CD4-positive, alpha-beta T cell treated with Interleukin-12 subunit alpha and Interleukin-12 subunit beta, for 1 hour (primary cell): ENCODE measurements around the gene RGS6.

Experiments
- DNase-seq: peaks from one replicate; pipeline ENCODE4 v3.0.0-alpha.2; 2020

RGS6 gene

GRCh38 chr14:72254202-72254936 lies 322.1 kb downstream of the RGS6 start:
- no peak for DNase-seq

- DNase-seq: no peak
Measured at GRCh38 chr14:72254937-72255472, 322.8 kb downstream of the RGS6 start.

GRCh38 chr14:72256055-72256454 lies 323.8 kb downstream of the RGS6 start:
- no peak for DNase-seq

GRCh38 chr14:72261068-72261467 lies 328.8 kb downstream of the RGS6 start:
- DNase-seq: no peak

DNA sequence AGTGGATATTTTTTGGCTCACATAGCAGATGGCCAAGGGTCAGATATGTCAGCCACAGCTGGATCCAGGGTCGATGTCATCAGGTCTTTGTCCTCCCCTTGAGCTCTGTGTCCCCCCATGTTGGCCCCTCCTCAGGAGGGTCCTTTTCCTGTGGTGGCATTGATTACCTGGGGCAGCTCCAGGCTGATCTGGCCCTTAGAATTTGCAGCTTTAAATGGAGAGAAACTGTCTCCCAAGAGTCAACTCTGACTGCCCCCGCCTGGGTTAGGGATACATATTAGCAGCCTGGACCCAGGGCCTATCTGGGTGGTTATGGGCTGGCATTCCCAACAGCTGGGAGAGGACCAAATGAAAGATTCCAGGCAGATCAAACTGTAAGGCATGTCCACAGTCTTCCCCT lies 330.5 kb downstream of the RGS6 start:
- no peak for DNase-seq

- DNase-seq: no peak
Measured at GRCh38 chr14:72264716-72265115, 332.5 kb downstream of the RGS6 start.

DNA sequence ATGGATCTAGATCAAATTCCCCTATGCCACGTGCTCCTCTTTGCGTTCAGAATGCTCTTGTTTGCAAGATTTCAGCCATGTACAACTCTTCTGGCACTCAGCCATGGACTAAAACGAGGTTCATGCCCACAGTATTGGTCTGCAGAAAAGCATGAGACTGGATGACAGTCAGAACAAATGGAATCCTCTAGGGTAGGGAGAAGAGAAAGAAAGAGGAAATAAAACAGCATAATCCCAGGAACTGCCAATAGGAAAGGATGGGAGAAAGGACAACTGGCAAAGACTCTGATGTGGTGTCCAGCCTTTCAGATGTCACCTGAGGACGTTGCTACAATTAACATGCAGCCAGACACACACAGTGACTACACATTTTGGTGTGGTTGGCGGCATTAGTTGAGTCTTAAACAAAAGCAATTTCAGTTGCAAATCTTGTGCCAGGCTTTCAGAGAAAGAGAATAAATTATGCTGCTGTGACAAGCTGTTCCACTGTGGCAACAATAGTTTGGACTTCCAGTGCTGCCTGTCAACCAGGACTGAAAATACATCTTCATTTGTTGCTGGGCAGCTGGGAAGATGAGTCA lies 338.0 kb downstream of the RGS6 start:
- DNase-seq: no peak

GRCh38 chr14:72270749-72271148 lies 338.5 kb downstream of the RGS6 start:
- no peak for DNase-seq

GRCh38 chr14:72275242-72275641 lies 343.0 kb downstream of the RGS6 start:
- DNase-seq: no peak

- no peak for DNase-seq
Measured at GRCh38 chr14:72278316-72278715, 346.1 kb downstream of the RGS6 start.

GRCh38 chr14:72284176-72284575 lies 351.9 kb downstream of the RGS6 start:
- DNase-seq: no peak

GRCh38 chr14:72290241-72290640 lies 358.0 kb downstream of the RGS6 start:
- no peak for DNase-seq

GRCh38 chr14:72291908-72292688 lies 359.9 kb downstream of the RGS6 start:
- peak; percentile 15 for DNase-seq

DNA sequence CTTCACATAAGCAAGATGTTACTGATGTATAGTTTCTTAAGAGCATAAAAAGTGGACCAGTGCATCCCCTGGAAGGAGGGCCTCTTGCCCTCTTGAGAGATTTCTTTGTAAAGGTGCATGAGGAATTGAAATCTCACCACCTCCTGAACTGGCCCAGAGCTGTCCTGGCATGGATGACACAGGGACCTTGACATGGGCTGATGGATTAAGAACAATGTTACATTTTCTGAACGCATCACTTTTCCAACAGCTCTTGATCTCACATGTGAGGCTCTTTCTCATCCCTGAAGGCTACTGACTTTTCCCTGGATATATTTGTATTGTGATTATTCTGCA lies 360.4 kb downstream of the RGS6 start:
- DNase-seq: no peak

DNA sequence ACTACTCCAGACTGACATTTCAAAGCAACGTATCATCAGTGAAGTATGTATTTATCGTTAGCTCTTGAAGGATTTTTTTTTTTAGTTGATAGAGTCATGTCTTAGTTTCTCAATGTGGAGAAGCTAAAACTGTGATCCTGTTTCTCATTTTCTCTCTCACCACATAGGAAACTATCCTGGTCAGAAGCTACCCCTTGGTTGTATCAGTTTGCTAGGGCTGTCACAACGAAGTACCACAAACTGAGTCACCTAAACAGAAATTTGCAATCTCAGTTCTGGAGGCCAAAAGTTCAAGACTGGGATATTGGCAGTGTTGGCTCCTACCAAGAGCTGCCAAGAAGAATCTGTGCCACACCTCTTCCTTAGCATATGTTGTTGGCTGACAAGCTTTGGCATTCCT lies 369.1 kb downstream of the RGS6 start:
- DNase-seq: no peak

DNA sequence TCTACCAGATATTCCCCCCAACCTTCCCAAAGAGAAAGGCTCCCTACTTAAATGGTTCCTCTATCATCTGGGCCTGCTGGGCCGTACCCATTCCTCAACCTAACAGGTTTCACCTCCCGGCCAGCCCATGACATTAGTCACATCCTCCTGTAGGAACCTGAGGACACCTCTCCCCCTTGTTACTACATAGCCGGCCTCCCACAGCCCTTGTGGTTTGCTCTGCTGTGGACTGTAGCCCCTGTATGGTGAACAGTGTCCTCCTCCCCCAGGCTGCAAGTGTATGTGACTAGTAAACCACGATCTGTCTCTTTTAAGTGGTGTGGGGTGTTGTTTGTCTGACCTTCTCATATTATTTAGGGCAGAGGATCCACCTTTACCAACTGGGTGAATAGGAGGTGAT lies 371.7 kb downstream of the RGS6 start:
- DNase-seq: no peak

DNA sequence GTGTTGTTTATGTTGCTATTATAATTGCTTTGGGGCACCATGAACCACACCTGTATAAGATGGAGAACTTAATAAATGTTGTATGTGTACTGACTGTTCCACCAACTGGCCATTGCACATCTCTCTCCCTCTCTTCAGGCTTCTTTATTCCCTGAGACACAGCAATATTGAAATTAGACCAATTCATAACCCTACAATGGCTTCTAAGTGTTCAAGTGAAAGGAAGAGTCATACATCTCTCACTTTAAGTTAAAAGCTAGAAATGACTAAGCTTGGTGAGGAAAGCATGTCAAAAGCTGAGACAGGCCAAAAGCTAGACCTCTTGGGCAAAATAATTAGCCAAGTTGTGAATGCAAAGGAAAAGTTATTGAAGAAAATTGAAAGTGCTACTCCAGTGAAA lies 373.3 kb downstream of the RGS6 start:
- DNase-seq: no peak

GRCh38 chr14:72308967-72309485 lies 376.8 kb downstream of the RGS6 start:
- no peak for DNase-seq

DNA sequence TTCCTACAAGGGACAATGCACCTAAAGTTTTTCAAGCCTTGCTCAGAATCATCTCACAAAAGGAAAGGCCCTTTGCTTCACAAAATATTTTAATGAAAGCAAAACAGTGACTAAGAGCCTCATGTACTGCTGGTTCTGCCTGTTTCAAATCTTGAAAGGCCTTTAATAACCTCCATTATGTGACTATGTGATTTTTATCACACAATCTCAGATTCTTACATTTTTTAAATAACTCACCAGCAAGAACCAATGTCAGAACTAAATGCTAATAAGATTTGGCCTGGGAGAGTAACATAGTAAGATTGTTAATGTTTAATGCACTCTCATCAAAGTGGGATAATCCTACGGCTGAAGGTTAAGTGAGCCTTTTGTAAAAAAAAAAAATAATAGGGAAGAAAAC lies 378.9 kb downstream of the RGS6 start:
- no peak for DNase-seq

DNA sequence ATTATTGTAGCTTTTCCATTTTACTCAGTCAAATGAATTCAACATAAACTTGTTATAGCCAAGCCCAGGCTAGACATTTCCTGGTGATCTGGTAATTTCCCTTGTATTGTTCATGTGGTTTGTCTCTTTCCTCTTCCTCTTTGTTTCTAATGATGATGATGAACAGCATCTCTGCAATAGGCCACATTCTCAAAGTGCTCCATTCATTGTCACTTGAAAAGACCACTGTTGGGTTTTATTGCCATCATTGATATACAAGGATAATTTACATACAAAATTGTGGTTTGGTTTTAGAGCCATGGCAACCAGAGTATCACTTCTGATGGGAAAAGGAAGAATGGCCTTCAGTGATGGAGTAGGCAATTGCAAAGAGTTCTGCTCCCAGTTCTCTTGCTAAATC lies 379.3 kb downstream of the RGS6 start:
- no peak for DNase-seq

DNA sequence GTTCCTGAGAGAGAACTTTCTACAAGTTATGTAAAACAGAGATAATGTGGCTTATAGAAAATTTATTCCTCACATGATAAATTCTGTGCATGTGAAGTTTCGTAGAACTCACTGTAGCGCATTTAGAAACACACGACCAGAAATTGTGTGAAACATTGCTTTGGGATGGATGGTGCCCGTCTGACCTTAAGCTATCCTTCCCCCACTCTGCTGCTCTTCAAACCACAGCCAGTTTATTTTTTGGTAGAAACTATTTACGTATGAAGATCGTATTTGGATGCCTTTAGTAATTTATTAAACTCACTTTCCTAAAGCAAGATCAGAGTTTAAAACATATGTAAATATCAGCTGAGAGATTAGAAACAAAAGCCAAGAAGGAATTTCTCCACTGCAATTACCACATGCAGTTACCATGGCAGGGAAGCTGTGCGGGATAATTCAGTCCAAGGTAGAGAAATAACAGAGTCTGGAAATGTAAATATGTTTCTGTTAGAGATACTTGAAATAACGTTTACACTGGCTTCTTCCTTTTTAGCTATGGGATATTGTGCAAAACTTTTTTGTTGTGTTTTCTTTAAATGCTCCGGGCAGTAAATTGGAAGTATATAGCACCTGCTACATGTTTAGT lies 382.7 kb downstream of the RGS6 start:
- DNase-seq: no peak

DNA sequence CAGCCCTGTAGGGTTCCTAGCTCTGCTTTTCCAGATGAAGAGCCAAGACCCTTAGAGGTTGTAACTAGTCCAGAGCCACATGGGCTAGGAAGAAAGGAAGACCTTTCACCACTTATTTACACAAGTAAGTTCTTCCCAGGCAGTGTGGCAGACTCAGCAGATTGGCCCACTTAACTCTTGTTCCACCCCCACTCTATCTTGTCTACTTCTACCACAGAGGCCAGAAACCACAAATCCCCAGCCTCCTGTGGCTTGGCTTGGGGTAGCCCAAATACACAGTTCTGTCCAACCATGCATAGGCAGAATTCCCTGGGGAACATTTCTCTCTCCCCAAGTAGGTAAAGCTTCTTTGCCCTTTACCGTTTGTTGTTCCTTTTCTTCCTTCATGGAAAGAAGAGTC lies 383.5 kb downstream of the RGS6 start:
- DNase-seq: no peak

DNA sequence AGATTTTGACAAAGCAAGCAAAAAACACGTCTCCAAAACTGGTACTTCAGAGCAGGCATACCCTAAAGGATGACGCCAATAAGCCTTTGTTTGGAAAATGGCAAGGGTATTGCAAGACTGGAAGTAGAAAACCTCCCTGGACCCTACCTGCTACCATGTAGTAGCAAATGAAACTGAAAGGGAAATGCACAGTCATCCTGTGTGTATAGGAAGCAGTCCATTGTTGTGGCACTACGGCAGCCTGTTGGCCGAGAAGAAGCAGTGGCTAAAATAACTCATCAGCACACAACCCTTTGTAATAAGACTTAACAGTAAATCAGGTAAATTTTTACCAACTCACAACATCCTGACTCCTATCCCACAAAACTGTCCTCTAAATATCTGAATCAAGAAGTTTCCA lies 386.4 kb downstream of the RGS6 start:
- no peak for DNase-seq
